ENCODE measurements around the gene PDK1.

The PDK1 gene

DNA sequence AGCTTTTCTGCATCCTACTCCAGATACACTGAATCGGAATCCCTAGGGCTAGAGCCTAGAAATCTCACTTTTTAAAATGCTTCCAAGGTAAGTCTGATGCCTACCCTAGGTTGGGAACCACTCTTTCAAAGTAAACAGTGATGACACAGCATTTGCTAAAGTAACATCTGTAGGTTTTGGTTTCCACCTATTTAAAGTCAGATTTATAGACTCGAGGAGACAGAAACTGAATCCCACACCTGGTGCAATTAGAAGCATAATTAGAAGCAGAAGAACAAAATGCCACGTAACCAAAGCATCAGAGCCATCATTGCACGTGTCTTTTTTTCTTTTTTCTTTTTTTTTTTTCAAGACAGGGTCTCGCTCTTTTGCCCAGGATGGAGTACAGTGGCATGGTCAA is 40.9 kb downstream of the PDK1 start:
- FAIRE-seq (no peak), DNase-seq (ENCODE audit: low spot score) (no peak)

DNA sequence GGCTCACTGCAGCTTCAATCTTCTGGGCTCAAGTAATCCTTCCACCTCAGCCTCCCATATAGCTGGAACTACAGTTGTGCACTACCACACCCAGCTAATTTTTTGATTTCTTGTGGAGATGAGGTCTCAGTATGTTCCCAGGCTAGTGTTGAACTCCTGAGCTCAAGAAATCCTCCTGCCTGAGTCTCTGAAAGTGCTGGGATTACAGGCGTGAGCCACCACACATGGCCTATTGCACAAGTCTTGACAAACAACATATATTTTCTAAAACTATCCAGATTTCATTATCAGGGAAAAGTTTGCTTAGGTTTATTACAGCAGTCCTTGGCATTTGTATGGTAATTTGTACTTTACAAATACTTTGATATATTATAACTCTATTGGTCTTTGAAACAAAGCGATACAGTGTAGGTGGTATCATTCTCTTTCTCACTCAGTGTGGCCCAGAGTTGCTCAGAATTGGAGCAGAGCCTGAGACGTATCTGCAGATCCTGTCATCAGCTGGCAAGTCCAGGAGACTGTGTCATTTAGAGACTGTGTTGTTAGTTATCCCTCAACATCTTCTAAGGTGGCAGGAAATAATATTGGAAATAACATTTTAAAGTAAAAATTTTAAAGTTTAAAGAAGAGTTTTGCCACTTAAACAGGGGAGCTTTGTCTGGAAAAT is 41.4 kb downstream of the PDK1 start:
- DNase-seq (ENCODE audit: low spot score) = no peak
- FAIRE-seq = no peak

DNA sequence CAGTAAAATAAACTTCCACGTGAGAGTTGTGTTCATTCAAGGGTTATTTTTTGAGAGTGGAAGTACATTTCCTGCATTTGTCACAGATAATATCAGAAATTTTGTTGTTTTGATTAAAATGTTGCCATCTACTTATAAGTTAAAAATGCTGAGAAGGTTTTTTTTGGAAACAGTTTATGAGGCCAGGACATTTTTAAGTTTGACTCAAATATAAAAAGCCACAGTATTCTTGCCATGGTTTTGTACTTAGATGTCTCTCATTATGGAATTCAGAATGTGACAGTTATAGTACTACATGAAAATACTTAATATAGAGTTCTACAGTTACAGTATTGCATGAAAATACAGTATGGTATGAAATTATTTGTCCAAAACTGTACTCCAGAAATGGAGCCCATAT is 44.1 kb downstream of the PDK1 start:
- FAIRE-seq = no peak

DNA sequence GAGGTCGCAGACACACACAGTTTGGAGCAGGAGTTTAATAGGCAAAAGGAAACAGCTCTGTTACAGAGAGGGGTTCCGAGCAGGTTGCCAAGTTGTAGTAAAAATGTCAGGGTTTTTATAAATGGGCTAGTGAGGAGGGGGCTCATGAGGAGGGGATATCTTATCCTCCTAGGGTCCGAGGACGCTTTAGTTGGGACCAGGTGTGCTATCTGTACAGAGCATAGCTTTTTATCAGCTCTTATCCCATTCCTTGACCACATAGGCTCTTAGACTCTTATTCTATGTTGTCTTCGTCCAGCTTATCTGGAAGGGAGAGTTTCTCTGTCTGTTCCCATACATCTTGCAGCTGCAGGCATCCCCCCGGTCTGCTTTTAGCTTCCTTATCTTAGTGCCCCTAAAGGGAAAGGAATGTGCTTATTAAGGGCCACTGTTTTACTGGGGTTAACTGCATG is 44.7 kb downstream of the PDK1 start:
- no peak for DNase-seq (ENCODE audit: low spot score)
- FAIRE-seq = no peak

More for the DNA sequence above, 44.1 kb downstream of the PDK1 start:
- DNase-seq (ENCODE audit: low spot score) = no peak

DNA sequence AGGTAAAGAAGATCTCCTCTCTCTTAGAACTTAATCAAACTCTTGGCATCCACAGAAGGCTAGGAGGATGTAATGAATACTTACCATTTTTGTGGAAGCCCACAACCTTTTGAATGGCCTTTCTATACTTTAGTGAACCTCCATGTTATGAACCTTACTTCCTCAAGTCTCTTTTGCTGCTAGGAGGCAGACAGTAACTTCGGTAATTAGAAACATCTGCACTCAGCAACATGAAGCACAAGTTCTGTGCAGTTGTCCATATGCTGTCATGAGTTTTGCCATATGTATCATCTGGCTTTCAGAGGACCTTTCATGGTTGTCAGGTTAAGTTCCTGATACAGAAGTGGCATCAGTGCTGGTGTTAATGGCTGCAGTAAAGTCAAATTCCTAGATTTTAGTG is 50.4 kb downstream of the PDK1 start:
- FAIRE-seq (no peak), DNase-seq (ENCODE audit: low spot score) (no peak)

DNA sequence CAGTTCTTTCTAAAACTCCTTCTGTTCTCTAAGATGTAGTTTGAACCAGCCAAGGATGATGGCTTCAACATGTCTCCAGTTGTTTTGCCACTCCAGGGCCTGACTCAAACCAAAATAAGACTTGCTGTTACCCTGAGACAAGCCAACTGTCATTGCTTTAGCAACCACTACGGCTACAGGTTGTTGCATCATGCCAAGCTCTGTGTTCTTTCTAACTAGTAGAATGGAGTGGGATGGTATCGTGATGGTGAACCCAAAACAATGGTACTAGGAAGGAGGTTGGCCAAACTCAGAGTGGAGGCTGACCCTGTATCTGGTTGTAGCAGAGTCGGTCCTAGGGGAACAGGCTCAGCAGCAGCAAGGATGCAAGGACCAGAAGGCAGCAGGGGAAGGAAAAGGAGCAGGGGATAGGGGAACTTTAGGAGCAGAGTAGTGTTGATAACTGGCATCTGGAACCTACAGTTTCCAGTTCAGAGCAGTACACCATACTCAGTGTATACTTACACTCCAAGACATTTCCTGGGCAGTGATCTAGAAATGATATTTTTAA is 51.6 kb downstream of the PDK1 start:
- FAIRE-seq (no peak), DNase-seq (ENCODE audit: low spot score) (no peak)

DNA sequence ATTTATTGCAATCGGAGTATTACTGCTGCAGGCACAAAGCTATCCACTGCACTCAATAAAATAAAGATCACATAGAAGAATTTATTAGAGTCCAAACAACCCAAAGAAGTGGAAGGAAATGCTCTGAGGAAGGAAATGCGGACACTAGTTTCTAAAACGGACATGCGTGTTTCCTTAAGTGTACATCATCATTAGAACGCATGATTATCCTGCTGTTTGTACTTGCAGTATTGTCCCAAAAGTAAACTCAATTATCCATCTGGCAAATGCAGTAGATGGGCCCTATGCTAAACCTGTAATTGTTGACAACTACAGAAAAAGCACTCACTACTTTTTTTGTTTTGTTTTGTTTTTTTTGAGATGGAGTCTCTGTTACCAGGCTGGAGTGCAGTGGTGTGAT is 53.6 kb downstream of the PDK1 start:
- DNase-seq (ENCODE audit: low spot score) (no peak), FAIRE-seq (no peak)

DNA sequence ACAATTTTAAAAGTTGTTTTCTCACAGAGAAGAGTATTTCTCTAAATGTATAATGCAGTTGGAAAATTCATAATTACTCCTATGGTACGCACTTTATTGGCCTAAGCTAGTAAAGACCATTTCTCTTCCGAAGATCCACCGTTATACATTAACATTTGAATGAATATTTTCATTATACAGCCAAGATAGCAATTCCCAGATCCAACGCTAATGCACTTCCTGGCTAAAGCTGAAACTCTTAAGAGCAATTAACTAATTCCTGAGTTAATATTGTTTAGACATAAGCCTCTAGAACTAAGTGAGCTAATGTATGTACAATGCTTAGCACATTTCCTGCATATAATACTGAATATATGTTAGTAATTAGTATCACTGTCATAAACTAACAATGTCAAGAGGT is 56.2 kb downstream of the PDK1 start:
- FAIRE-seq = no peak
- no peak for DNase-seq (ENCODE audit: low spot score)

DNA sequence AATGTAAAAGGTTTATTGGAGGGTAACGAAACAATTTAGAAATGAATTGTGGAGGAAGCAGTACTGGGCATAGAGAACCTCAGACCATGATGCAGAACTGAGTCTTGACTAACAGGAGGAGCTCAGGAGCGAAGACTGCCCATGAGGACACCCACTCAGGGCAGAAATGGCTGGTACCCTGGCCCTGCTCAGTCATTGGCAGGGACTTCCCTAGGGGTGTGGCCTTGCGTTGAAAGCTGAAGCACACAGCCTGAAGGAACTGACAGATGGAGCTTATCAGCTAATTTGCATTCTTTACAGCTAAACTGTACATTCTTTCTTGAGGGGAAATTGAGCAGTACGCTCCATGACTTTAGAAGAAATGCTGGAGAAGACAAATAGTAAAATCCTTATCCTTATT is 57.1 kb downstream of the PDK1 start:
- no peak for FAIRE-seq
- no peak for DNase-seq (ENCODE audit: low spot score)

DNA sequence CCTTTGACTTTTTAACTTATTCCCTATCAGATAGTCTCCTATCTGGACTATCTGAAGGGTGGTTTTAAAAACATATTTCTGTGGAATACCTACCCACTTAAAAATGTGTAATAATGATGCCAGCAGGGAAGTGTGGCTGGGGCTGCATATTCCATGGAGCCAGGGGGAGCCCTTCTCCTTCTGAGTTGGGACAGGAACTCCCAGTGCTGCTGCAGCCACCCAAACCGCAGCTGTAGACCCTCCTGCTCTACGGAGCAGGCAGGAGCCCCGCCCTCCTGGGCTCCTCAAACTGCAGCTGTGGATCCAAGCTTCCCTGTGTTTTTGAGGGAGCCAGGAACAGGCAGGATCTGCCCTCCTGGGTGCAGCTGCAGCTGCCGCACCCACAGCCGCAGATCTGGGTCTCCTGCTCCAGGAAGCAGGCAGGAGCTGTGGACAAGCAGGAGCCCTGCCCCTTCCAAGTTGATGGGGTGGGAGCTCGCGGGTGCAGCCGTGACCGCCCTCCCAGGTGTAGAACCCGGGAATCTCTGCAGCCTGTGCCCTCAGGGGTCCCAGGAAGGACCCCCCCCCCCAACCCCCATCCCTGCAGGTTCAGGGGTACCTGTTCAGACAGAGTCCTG is 57.8 kb downstream of the PDK1 start:
- DNase-seq (ENCODE audit: low spot score) (no peak), FAIRE-seq (no peak)

DNA sequence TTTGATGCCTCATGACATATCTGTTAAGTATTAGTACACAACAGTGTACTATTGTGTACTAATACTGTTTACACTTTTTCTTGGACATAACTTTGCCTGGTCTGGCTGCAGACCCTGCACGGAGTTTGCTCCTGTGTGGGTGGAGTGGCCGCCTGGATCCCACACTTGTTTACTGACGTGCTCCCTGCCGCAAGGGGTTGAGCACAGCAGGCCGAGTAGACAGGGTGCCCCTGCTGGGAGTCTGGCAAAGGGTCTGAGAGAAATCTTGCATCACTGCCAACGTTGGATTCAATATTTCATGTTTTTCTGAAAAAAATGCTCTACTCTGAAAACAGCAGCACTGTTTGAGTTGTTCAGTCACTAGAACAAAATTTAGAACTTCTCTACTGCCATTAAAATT is 59.0 kb downstream of the PDK1 start:
- DNase-seq (ENCODE audit: low spot score) (no peak), FAIRE-seq (no peak)

DNA sequence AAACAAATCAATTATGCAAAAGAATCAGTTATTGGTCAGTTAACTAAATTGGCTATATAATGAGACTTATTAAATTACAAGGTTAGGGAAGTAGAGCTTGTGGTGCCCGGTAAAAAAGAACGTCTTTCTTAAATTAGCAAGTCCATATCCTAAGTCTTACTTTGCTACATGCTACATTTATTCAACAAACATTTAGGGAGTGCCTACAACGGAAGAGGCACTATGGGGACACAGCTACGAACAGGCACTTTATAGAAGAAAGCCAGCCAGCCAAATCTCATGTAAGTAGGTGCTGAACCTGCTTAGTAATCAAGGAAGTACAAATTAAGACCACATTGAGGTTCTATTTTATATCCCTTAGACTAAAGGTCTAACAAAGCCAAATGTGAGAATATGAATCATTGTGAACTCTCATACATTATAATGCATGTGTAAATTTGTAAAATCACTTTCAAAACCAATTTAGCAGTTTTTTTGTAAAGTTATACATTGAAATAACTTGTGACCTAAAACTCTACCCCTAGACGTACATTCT is 59.9 kb downstream of the PDK1 start:
- FAIRE-seq = no peak
- DNase-seq (ENCODE audit: low spot score) = no peak

DNA sequence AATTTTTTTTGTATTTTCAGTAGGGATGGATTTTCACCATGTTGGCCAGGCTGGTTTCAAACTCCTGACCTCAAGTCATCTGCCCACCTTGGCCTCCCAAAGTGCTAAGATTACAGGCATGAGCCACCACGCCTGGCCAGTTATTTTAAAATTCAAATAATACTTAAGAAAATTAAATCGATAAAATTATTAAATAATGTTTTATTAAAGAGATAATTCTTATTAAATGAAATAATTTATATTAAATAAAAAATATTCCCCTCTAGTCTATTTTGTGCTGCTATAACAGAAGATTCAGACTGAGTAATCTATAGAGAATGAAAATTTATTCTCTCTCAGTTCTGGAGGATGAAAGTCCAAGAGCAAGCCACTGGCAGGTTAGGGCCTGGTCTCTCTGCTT is 61.2 kb downstream of the PDK1 start:
- no peak for DNase-seq (ENCODE audit: low spot score)
- FAIRE-seq = no peak

DNA sequence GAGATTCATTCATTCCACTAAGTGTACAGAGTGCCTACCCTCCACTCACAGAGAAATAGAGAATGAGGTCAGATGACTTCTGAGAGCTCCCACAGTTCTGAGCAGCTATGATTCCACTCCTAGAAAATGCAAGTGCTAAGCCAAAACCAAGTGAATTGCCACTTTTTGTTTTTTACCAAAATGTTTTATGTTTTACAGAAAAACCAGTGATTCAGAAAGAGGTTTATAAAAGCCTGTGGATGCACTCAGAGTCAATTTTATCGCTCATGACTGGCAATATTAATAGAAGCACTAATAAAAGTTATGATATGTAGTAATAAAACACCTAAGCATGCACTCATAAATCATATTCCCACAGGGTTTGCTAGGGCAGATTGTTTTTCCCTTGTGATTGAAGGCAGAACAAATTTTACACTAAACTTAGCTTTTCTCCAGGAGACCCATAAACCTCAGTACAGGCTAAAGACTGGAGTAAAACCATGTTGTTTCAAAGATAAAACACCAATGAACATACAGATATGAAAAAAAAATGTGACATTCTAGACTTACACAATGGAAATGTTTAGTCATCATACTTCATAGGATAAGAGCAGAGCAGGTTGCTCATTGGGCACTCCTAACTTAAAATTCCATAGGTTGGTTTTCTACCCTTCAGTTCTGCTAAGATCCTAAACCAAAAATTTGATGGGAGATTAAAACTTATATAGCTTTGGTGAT is 67.5 kb downstream of the PDK1 start:
- FAIRE-seq (no peak), DNase-seq (ENCODE audit: low spot score) (no peak)

DNA sequence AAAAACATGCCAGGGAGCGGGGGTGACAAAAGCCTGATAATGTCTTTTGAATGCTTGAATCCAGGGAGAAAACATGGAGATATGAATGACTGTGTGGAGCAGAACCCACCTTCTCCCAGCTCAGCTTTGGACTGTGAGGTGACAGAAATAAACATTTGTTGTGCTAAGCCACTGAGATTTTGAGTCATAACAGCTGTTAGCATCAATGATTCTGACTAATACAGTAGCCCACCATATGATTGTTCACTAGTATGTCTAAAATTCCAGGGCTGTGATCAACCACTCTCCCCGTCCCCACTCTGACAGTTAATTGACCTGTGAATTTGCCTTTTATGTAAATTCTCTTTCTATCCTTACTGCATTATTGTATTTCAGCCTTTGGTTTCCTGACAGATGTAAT is 69.1 kb downstream of the PDK1 start:
- DNase-seq (ENCODE audit: low spot score) (no peak), FAIRE-seq (no peak)

DNA sequence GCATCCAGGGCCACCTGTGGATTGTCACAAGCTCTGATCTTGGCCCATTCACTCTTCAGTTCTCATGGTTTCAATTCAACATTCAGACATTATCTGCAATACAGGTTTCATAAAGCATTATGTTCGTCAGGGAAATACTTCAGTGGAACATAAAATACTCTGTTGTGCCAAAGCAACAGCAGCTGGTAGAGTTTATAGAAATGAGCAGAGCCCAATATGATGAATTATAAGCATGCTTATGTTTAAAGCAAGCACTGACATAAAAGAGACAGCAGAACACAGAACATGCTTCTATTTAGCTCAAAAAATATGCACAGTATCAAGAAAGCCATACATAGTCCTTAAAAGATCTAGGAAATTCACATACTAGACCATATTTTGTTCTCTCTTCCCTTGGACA is 71.3 kb downstream of the PDK1 start:
- no peak for DNase-seq (ENCODE audit: low spot score)
- no peak for FAIRE-seq

DNA sequence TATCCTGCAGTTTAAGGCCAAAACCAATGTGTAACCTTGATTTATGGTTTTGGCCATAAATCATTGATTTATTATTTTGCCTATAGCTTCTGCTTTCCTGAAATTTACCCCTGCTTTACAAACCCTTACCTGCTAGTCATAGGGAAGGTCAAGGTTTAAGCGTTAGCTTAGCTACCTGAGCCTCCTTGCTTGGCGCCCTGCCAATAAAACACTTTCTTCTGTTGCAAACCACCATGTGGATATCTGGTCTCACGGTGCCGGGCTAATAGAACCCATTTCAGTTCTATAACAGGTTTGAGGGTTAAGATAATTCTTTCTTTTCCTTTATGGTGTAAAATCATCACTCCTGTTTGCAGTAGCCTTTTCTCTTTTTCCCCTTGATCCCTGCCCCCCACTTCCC is 72.2 kb downstream of the PDK1 start:
- DNase-seq (ENCODE audit: low spot score) = no peak
- no peak for FAIRE-seq

DNA sequence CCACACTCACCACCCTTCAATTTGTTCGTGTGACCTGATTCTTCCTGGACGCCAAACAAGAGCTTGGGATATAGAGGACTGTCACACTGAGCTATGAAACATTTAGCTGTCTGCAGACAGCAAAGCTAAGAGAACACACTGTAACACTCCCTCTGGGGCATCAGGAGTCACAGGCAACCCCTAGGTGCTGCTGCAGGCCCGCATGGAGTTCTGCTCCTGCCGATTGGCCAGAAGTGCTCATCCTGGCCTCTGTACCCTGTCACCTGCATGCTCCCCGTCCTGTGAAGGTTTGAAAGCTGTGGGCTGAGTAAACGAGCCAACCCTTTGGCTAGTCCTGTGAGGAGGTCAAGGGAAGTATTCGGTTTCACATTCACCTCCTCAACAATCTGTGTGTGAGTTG is 73.7 kb downstream of the PDK1 start:
- DNase-seq (ENCODE audit: low spot score) (no peak), FAIRE-seq (no peak)

DNA sequence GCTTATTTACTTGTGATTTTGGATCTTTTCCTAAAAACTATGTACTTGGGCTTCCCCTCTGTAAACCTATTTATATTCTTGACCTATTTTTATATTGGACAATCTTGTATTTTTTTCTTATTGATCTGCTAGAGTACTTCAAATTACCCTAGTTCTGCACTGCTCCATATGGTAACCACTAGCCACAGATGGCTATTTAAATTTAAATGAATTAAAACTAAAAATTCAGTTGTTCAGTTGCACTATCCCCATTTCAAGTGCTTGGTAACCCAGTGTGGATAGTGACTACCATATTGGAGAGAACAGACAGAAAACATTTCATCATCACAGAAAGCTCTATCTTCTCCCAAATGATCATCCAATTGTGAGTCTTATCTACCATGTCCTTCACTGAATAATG is 74.3 kb downstream of the PDK1 start:
- DNase-seq (ENCODE audit: low spot score) (no peak), FAIRE-seq (no peak)

DNA sequence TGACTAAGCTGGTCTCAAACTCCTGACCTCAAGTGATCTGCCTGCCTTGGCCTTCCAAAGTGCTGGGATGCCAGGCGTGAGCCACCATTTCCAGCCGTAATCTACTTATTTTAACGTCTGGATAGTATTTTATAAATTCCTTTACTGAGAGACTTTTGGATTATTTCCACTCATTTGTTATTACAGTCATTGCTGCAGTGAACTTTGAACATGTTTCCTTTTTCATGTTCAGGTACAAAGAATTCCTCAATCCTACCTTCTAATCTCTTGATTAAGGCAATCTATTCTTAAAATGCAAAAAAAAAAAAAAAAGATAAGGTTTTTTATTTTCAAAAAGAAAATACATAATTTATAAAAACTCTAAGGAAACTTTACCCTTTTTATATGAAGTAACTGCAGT is 78.6 kb downstream of the PDK1 start:
- FAIRE-seq = no peak
- no peak for DNase-seq (ENCODE audit: low spot score)

DNA sequence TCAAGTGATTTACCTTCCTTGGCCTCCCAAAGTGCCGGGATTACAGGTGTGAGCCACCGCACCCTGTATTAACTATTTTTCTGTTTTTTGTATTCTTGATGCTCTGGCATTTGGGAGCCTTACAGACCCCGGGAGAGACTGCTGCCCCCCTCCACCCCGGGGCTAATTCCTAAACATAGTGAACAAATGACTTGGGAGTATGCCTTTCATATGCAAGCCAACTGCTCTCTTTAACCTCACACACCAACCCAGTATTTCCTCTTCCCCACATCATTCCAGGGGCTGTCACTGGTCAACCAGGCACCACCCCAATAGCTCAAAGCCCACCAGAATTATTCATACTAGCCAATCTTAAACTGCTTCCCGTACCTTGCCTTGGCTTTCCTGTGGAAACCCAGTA is 79.7 kb downstream of the PDK1 start:
- no peak for FAIRE-seq

DNA sequence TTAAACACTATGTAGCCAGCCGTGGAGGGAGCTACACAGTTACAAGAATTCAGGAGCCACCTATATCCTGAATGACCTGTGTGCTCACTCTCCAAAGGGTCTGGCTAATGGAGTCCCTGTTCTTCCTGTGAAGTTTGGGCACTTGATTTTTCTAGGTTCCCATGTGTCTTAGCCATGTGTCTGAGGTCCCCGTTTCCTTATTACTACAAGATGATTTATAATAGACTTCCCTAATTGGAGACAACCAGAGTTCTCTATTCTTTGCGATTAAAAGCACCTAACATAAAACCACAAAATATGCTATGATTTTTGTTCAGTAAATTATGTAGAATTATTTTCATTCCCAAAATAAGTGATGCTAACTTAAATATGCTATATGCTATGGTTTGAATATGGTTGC is 83.4 kb downstream of the PDK1 start:
- no peak for FAIRE-seq
- no peak for DNase-seq (ENCODE audit: low spot score)

More for the DNA sequence above, 79.7 kb downstream of the PDK1 start:
- DNase-seq (ENCODE audit: low spot score) = no peak

Measured in urothelium cell line (cell line).